ENCODE data around the gene TMEM132A.
"Not testable (repeated sequence)": the region's sequence is repeated elsewhere in the genome, so short reads cannot be mapped to it uniquely, and the experiment has no call there.

The TMEM132A gene

GRCh38 chr11:60954421-60954820, 30.2 kb downstream of the TMEM132A start:
- in situ Hi-C loops (cut with MboI; ENCODE audit: low sequenced_read_pairs), result no loop called here

GRCh38 chr11:60955571-60955970, 31.3 kb downstream of the TMEM132A start:
- in situ Hi-C loops (cut with MboI; ENCODE audit: low sequenced_read_pairs), result no loop called here

GRCh38 chr11:60957188-60957587, 32.9 kb downstream of the TMEM132A start:
- in situ Hi-C loops (cut with MboI; ENCODE audit: low sequenced_read_pairs), result no loop called here

GRCh38 chr11:60959431-60959830, 35.2 kb downstream of the TMEM132A start:
- in situ Hi-C loops (cut with MboI; ENCODE audit: low sequenced_read_pairs), result no loop called here

GRCh38 chr11:60960405-60960804, 36.1 kb downstream of the TMEM132A start:
- in situ Hi-C loops (cut with MboI; ENCODE audit: low sequenced_read_pairs), result no loop called here

GRCh38 chr11:60964801-60965200, 40.5 kb downstream of the TMEM132A start:
- in situ Hi-C loops (cut with MboI; ENCODE audit: low sequenced_read_pairs), result no loop called here

GRCh38 chr11:60966890-60967289, 42.6 kb downstream of the TMEM132A start:
- in situ Hi-C loops (cut with MboI; ENCODE audit: low sequenced_read_pairs), result no loop called here

- in situ Hi-C loops (cut with MboI; ENCODE audit: low sequenced_read_pairs), result no loop called here
Observed at GRCh38 chr11:60968223-60968622, 44.0 kb downstream of the TMEM132A start.

GRCh38 chr11:60970369-60970774, 46.1 kb downstream of the TMEM132A start:
- in situ Hi-C loops (cut with MboI; ENCODE audit: low sequenced_read_pairs), result no loop called here

- in situ Hi-C loops (cut with MboI; ENCODE audit: low sequenced_read_pairs), result no loop called here
Observed at GRCh38 chr11:60970890-60971289, 46.6 kb downstream of the TMEM132A start.

GRCh38 chr11:60971520-60971919, 47.3 kb downstream of the TMEM132A start, which contains the start of gene CD6:
Gene CD6 (plus strand): TSS chr11:60971680. CDS start chr11:60971866, 186 bp downstream.
- in situ Hi-C loops (cut with MboI; ENCODE audit: low sequenced_read_pairs), result no loop called here

- in situ Hi-C loops (cut with MboI; ENCODE audit: low sequenced_read_pairs), result no loop called here
Observed at GRCh38 chr11:60972182-60973030, 48.1 kb downstream of the TMEM132A start.

- in situ Hi-C loops (cut with MboI; ENCODE audit: low sequenced_read_pairs), result no loop called here
Observed at GRCh38 chr11:60973699-60974098, 49.4 kb downstream of the TMEM132A start.

- in situ Hi-C loops (cut with MboI; ENCODE audit: low sequenced_read_pairs), result not testable (repeated sequence)
Observed at GRCh38 chr11:60974316-60974715, 50.1 kb downstream of the TMEM132A start.

GRCh38 chr11:60974726-60975125, 50.5 kb downstream of the TMEM132A start:
- in situ Hi-C loops (cut with MboI; ENCODE audit: low sequenced_read_pairs), result no loop called here

GRCh38 chr11:60977224-60977623, 53.0 kb downstream of the TMEM132A start:
- in situ Hi-C loops (cut with MboI; ENCODE audit: low sequenced_read_pairs), result no loop called here

GRCh38 chr11:60977836-60978235, 53.6 kb downstream of the TMEM132A start:
- in situ Hi-C loops (cut with MboI; ENCODE audit: low sequenced_read_pairs), result no loop called here

- in situ Hi-C loops (cut with MboI; ENCODE audit: low sequenced_read_pairs), result no loop called here
Observed at GRCh38 chr11:60978546-60979380, 54.5 kb downstream of the TMEM132A start.

GRCh38 chr11:60981515-60981914, 57.3 kb downstream of the TMEM132A start:
- in situ Hi-C loops (cut with MboI; ENCODE audit: low sequenced_read_pairs), result no loop called here

GRCh38 chr11:60982184-60982583, 57.9 kb downstream of the TMEM132A start:
- in situ Hi-C loops (cut with MboI; ENCODE audit: low sequenced_read_pairs), result no loop called here

GRCh38 chr11:60984149-60984548, 59.9 kb downstream of the TMEM132A start:
- in situ Hi-C loops (cut with MboI; ENCODE audit: low sequenced_read_pairs), result no loop called here

- in situ Hi-C loops (cut with MboI; ENCODE audit: low sequenced_read_pairs), result no loop called here
Observed at GRCh38 chr11:60984636-60985035, 60.4 kb downstream of the TMEM132A start.

All from HL-60/S4 (cell line).